ENCODE data around the gene CLCN2.
"Not testable (repeated sequence)": the region's sequence is repeated elsewhere in the genome, so short reads cannot be mapped to it uniquely, and the experiment has no call there.

DNA sequence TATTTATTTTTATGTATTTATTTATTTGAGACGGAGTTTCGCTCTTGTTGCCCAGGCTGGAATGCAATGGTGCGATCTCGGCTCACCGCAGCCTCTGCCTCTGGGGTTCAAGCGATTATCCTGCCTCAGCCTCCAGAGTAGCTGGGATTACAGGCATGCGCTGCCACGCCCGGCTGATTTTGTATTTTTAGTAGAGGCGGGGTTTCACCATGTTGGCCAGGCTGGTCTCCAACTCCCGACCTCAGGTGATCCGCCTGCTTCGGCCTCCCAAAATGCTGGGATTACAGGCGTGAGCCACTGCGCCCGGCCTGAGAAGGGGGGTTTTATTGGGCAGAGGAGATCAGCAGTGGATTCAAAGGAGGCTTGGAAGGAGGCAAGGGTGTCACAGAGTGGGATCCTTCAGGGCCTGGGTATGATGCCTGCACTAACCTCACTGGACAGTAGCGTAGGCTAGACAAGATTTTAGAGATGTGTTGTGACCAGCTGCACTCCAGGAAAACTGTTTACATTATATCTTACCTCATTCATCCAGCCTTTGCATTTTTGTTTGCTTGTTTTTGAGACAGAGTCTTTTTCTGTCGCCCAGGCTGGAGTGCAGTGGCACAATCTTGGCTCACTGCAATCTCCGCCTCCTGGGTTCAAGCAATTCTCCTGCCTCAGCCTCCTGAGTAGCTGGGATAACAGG, 21.8 kb downstream of the CLCN2 start:
- TF ChIP-seq, protein P1, sequence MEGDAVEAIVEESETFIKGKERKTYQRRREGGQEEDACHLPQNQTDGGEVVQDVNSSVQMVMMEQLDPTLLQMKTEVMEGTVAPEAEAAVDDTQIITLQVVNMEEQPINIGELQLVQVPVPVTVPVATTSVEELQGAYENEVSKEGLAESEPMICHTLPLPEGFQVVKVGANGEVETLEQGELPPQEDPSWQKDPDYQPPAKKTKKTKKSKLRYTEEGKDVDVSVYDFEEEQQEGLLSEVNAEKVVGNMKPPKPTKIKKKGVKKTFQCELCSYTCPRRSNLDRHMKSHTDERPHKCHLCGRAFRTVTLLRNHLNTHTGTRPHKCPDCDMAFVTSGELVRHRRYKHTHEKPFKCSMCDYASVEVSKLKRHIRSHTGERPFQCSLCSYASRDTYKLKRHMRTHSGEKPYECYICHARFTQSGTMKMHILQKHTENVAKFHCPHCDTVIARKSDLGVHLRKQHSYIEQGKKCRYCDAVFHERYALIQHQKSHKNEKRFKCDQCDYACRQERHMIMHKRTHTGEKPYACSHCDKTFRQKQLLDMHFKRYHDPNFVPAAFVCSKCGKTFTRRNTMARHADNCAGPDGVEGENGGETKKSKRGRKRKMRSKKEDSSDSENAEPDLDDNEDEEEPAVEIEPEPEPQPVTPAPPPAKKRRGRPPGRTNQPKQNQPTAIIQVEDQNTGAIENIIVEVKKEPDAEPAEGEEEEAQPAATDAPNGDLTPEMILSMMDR (IDR thresholded peaks at IDR 0.05; ENCODE audit: poor library complexity) = not testable (repeated sequence)
- not testable (repeated sequence) for TF ChIP-seq EZH2phosphoT487 (IDR thresholded peaks at IDR 0.05; ENCODE audit: low read depth, severe bottlenecking, unreplicated experiment)
